CD4-positive, alpha-beta T cell treated with Interleukin-6 for 4 hours (primary cell): ENCODE results near the gene S100A2.

Experiments used
- DNase-seq: peaks from one replicate; pipeline ENCODE4 v3.0.0-alpha.2; 2020; ENCODE audit warnings: mixed read lengths

The S100A2 gene

DNA sequence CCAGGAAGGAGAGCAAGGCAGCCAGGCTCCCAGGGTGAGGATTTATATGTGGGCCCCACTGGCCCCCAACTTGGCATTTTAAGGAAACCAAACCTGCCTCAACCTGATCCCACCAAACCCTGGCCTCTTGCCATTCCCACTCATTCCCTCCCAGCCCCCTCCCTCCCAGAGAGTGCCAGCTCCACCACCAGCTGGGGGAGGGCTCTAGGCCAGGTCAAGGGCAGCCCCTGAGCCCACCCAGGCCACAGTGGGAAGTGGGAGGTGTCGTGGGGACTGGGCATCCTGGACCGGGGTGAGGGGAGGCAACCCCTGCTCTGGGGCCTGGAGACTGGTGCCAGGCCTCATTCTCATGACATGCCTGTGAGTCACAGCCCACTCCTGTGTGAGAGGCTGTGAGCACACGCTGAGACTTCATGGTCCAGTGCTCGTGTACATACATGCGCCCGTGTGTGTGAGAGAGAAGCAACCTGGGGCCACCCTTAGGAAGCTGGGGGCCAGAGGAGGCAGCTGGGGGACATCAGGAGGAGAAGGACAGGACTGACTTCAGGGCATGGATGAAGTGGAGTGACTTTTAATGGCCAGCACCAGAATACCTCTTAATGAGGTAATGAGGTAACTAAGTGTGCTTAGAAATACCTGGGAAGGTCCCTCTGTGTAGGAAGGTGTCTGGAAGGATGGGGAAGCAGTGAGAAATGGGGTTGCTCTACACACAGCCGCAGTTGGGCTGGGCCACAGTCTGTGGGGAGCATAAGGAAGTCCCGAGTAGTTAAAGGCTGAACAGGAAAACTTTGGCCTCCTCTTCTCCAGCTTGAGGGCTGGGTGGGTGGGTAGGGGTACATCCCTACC lies at the start of gene S100A2:
Gene S100A2, minus strand, starts transcription at position 316 of the 846 bp plus-strand sequence. CDS start 1,967 bp downstream, outside the sequence.
- peak; percentile 70 for DNase-seq

DNA sequence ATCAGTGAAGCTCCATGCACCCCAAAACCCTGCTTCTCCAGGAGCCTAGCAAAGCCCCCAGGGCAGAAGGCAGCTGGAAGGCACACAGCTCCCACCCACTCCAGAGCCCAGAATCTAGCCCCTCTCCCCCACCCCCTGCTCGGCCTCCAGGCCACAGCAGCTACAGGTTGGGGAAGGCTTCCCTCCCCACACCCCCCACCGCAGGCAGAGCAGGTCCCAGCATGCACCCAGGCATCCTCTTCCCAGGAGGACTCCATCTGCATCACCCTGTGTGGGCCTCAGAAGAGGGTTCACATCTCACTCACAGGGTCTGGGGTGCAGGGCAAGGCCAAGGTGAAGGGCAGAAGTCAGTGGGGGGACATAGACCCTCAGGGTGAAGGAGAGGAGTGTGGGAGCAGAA lies 49.8 kb upstream of the S100A2 start:
- no peak for DNase-seq

DNA sequence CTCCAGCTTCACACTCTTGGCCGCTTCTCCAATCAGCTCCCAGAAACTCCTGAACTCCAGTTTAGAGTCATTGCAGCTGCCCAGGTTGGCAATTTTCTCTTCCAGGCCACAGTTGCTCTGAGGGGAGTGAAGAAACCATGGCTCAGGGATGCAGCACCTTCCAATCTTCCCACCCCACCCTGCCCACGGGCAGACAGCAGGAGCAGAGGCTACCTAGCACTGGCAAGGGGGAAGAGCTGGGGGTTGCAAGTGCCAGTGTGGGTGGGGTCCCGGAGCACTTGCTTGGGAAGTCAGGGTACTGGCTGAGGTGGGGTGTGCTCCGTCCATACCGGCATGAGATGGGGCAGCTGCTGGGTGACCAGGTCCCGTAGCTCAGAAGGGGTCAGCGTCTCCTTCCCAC lies 49.3 kb upstream of the S100A2 start:
- DNase-seq = no peak

DNA sequence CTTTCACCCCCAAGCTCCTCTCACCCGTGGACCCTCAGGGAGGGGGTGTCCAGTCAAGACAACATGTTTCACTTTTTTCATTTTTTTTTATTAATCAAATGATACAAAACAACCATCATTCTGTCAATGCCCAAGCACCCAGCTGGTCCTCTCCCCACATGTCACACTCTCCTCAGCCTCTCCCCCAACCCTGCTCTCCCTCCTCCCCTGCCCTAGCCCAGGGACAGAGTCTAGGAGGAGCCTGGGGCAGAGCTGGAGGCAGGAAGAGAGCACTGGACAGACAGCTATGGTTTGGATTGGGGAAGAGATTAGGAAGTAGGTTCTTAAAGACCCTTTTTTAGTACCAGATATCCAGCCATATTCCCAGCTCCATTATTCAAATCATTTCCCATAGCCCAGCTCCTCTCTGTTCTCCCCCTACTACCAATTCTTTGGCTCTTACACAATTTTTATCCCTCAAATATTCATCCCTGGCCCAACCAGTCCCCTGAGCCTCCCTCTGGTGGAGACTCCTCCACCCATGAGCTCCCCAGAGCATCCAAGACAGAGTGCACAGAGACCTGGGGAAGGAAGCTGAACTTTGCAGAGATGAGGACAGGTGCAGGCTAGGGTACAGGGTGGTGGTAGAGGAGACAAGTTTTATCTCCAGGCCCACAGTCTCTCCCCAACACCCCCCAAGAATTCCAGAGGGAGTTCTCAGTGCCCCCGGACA lies 48.7 kb upstream of the S100A2 start:
- DNase-seq = no peak

DNA sequence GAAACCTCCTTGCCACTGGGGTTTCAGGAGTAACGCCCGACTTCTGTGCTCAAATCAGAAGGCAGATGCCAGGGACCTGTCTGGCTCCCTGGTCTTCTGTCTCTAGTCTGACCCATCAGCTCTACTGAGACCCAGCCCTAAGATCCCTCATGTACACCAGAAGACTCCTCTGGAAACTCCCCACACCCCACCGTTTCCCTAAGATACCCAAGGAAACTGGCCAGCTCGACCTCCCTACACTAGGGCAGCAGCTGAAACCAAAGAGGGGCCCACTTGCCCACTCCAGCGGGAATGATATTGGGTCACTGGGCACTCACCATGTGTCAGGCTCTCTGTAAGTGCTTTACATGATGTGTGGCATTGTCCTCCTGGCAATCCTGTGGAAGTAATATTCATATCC lies 47.8 kb upstream of the S100A2 start:
- no peak for DNase-seq

DNA sequence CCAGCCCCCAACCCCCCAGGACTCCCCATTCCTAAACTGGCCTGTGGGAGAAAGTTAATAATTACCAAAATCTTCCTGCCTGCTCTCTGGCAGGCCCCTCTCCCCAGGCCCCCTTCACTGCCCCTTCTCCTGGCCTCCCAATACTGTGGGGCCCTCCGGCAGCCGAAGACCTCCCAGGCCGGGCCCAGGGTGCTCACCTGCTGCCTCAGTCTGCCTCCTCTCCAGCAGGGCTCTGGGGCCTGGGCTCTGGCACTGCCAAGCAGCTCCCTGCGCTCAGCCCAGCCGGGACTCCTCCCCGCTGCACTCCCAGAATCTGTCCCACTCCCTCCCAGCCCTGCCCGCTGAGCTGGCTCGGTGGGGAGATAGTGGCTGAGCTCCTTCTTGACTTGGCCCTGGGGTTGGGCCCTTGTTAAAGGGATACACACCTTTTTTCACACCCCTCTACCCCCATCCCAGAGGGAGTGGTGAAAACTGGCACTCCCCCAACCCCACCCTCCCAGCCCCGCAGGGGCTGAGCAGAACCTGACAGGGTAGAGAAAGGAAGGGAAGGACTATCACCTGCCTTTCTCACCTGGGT lies 47.2 kb upstream of the S100A2 start, which contains the start of gene S100A16:
Gene S100A16, minus strand, starts transcription at position 383 of the 577 bp plus-strand sequence. CDS start 4,986 bp downstream, outside the sequence.
- no peak for DNase-seq

DNA sequence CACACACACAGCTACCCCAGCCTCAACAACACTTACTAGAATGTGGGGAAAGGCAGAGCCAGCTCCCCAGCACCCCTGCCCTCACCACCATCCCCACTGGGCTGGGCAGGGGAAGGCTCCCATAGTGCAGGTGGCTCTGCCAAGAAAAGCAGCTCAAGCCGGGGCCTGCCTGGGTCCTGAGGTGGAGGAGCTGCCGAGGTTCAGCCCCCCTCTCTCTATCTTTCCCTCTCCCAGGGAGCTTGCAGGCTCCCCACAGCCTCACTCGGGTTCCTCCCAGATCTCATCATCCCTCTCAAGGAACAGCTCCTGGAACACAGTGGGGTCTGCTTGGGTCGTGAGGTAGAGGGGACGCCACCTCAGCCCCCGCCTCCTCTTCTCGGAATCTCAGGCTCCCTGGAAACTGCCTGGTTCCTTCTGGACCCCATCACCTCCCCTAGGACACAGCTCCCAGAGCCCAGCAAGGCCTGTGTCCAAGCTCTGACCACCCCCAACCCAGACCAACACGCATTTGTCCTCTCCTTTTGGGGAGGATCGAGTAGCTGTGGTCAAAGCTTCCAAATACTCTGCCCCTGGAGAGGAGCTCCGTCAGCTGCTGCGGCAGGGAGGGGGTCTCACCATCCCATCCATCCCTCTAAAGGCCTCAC lies 46.6 kb upstream of the S100A2 start:
- no peak for DNase-seq

DNA sequence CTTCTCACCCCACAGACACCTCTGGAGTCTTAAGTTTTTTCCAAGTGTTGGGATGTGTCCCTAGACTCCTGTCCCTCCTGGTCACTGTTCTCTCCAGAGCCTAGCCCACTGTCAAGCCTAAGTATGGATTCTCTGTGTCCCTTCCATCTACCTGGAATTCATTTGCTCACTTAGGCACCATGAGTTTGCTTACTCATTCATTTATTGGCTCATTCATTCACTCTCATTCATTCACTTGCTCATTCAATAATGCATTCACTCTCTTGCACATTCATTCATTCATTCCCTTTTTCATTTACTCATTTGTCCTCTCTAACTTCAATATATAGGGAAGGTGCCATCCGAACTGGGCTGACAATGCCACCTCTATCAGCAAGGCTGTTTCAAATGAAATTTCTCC lies 45.7 kb upstream of the S100A2 start:
- no peak for DNase-seq

DNA sequence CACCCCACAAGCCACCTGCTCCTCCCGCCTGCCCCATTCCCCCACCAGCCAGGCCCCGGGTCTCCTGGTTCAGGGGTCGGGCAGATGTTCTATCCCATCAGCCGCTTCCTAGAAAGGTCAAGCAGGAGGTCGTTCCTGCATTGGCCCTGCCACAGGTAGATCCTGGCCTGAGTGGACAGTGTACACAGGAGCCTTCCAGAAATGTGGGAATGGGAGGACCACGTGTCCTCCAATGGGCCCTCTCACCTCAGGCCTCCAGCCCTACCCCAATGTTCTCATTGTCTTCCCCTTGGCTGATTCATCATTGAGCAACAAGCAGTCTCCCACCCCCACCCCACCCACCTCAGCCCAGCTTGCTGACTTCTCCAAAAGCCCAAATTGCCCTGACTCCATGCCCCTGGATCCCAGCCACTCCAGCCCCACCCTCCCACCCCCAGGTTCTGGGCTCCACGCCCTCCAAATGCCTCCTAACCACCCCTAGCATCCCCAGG lies 45.2 kb upstream of the S100A2 start:
- DNase-seq = no peak

DNA sequence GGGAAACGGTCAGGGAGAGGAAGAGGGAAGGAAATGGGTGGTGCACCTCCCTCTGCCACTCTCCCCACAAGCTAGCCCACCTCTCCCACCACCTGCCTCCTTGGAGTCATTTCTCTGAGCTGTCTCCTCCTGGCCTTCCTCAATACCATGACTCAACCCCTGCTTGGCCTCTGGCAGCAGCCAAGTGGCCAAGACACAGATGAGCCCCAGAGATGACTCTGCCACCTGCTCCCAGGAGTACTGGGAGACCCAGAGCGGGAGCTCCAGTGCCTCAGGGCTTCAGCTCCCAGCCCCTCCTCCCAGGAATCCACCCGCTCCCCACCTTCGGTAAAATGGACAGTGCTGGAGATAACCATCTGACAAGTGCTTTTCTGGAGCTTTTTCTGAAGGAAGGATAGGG lies 44.7 kb upstream of the S100A2 start:
- DNase-seq = no peak

DNA sequence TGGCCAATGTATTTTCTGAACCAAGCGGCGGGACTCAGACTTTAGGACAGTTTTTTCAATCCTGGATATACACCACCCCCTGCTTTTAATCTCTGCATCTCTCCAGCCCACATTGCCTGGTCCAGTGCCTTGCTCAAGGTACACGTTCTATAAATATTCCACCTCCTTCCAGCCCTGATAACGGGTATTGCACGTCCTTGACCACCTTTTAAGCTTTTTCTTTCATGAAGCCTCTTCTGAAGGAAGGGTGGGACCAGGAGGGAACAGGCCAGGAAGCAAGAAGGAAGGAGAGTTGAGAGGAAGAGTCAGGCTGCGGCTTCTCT lies 43.9 kb upstream of the S100A2 start:
- DNase-seq = no peak

DNA sequence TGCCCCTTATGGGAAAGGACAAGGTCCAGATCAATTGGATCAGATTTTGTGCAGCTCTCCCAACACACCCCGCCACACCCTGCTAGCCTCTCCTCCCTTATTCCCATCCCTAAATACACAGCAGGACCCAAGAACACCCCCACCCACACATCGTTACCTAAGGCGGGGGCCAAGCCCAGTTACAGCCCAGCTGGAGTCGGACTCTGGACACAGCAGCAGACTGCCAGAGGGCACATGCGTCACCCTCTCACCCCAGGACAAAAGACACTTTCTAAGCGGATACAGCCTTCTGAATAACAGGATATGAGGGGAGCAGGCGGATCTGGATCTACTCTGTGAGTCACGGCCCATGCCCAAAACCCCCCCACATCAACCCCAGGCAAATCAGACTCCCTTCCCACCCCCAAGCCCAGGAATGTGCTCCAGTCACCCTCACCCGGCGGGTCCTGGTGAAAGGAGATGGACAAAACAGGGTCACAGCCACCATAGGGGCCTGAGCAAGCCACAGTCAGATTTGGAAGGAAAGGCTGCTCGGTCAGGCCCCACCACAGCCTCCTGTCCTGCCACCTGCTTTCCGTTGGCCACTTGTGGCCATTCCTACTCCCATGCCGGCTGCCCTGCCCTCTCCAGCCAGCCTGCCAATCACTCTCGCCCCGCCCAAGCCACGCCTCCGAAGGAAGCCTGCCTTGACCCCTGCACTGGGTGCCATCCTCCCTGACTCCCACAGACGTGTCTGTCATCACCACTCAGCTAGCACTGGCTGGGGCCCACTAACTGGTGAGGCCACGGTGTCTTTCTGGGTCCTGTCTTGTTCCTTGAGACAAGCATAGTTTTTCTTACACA lies 43.3 kb upstream of the S100A2 start:
- no peak for DNase-seq

DNA sequence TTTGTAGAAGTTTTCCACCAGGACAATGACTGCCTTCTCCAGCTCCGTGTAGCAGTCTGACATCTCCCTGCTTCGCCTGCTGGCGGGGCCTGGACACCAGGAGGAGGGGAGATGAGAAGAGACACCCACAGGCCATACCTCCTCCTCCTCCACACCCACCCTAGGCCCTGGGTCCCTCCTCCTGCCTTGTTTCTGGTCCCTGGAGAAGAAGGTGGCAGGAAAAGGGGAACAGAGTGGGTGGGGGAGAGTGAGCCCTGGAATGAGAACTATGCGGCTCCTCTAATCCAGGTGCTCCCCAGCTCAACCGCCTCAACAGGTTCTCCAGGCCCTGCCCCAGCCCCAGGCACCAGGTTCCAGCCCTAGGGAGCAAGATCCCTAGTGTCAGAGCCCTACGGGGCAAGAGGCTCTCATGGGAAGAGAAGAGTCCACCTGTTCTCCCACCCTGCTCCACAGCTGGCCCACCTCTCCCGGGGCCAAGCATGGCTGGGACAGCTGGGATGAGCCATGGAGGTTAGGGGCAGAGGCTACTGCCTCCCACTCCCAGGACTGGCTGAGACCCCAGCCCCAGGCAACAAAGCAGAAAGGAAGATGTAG lies 42.5 kb upstream of the S100A2 start:
- no peak for DNase-seq

DNA sequence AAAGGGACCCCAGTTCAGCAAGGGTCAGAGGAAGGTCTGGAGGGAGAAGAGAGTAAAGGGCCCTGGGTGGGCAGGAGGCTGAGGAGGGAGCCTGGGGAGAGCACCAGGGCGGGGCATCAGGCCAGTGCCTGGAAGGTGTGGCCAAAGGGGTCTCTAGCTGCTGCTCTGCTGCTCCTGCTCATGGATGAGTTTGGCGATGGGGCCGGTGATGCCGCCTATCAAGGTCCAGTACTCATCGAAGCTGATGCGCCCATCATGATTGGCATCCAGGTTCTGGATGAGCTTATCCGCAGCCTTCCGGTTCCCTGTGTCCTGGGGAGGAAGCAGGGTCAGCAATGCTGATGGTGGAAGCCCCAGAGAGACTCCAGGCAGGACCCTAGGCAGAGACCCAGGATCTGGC lies 41.7 kb upstream of the S100A2 start:
- DNase-seq = no peak

DNA sequence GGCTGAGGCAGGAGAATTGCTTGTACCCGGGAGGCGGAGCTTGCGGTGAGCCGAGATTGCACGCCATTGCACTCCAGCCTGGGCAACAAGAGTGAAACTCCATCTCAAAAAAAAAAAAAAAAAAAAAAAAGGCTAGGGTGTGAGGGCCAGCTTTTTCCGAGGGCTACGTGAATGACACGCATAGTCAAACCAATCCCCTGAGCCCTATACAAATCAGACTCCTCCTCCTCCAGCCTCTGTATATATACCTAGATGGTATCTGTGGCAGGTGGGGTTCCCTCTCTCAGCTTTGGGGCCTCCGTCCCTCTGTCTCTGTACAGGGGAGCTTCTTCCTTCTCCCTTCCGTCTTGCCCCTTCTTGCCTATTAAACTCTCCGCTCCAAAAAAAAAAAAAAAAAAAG lies 40.5 kb upstream of the S100A2 start:
- DNase-seq = no peak

DNA sequence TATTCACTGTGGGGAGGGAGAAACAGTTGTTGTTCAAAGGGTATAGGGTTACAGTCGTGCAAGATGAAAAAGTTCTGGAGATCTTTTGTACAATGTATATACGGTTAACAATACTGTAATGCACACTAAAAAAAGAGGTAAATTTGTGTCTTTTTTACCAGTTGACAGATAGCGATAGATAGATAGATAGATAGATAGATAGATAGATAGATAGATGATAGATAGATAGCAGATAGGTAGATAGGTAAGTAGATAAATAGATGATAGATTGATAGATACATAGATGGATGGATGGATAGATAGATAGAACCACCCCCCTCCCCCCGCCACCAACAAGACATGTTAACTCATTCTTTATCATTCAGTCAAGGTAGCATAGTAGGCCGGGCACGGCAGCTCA lies 37.1 kb upstream of the S100A2 start:
- no peak for DNase-seq

DNA sequence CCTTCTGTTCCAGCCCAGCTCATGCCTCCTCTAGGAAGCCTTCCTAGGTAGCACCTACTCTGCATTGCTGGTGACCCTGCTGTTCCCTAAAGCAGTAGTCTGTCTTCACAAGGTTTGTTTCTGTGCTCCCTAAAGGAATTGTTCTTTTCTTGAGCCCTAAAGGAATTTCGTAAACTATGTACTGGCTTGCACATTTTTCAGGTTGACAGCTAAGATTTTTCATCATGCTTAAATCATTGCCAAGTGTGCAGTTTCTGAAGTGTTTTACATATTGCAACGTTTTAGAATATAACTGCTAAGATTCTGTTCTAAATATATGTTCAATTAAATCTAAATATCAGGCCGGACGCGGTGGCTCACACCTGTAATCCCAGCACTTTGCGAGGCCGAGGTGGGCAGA lies 34.2 kb upstream of the S100A2 start:
- no peak for DNase-seq

DNA sequence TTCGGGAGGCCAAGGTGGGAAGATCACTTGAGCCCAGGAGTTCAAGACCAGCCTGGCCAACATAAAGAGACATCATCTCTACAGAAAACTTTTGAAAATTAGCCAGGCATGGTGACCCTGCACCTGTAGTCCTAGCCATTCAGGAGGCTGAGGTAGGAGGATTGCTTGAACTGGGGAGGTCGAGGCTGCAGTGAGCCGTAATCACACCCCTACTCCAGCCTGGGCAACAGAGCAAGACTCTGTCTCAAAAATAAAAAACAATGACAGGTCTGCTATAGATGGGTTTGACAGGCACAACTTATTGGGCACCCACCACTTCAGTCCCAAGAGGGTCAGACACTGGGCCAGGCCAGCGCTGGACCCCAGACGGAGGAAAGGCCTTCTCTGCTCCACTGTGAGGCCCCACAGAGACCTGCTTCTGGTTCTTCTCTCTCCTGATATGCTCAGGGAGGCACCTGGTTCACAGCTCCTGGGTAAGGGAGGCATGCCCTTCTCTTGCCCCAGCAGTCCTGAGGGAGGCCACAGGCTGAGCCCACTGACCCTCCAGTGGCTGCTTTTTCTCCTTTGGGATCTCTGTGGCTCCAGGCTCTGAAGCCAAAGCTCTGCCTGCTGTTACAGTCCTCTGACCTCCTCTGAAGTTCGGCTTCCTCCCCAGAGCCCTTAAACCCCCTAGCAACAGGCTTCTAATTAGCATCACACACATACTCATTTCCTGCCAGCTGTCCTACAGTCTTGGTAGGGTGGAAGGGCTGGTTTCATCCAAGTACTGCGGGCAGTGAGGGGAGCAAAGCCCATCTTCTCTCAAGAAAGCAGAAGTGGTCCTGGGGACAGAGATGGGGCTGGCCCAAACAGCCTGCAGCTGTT lies 32.9 kb upstream of the S100A2 start:
- peak; percentile 20 for DNase-seq

DNA sequence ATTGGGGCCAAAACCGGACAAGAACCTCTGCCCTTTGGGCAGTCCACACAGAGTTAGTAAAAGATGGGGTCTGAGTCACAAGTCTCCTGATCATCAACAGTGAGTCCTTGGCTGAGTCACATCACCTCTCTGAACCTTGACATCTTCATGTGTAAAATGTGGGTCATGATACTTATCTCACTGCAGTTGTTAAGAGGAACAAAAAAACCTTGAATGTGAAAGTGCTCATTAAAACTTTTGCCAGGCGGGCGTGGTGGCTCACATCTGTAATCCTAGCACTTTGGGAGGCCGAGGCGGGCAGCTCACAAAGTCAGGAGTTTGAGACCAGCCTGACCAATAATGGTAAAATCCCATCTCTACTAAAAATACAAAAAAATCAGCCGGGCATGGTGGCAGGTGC lies 31.6 kb upstream of the S100A2 start:
- no peak for DNase-seq

DNA sequence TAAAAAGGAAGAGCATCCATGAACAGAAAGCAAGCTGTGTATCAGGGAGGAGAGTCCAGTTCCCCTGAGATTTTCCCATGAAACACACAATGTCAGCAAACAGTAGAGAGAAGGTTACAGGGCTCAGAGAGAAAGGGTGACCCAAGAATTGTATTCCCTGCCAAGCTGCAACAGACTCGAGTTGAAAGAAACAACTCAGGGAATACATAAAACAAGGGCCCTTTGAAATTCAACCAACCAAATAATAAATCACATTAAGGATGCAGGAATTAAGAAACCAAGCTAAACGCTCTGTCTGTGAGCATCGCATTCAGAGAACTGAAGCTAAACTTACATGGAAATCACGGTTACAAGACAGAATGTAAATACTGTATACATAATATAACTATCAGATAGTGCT lies 27.1 kb upstream of the S100A2 start:
- no peak for DNase-seq

DNA sequence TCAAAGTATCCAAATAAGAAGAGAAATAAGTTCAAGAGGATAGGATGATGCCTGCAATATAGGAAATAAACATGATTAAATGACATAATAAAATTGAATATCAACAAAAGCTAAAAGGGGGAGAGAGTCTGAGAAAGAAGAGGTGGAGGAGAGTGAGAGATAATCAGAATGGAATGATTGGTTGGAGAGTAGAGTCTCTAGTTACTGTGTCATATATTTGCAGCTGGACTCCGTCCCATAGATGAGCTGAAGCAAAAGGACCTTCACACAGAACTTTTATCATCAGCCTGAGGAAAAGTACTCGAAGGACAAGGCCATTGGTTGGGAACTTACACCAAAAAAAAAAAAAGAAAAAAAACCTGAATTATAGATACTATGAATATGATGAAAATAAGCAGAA lies 22.8 kb upstream of the S100A2 start:
- DNase-seq = no peak
